Fibroblast of villous mesenchyme (primary cell): ENCODE data around the gene P3H3. TPM values are rescaled to one million over a fixed set of nuclear protein-coding genes. Genes with fewer than 3 reads are reported as not detected.

Experiments
- DNase-seq: peaks from one replicate; pipeline ENCODE4 v3.0.0-alpha.2; 2010; ENCODE audit warnings: low read depth
- H3K4me3 ChIP-seq: 2 replicates; pipeline ENCODE4 v1.5.1; 2011; ENCODE audit warnings: low read depth, mild to moderate bottlenecking, low read length
- CTCF ChIP-seq: IDR thresholded peaks from 2 replicates; pipeline ENCODE4 v1.5.1; 2012; ENCODE audit warnings: low read depth, mild to moderate bottlenecking, low read length; ENCODE audit not compliant: insufficient read depth
- total RNA-seq: library from RNA; depleted of rRNA; stranded (reverse); fragments of >200 nt; gene quantifications from 2 replicates; pipeline ENCODE4 v1.2.3, GENCODE V29; 2012

P3H3 gene
- total RNA-seq, 1 donor = 91.1 TPM

- DNase-seq = no peak
- H3K4me3 ChIP-seq = peak overlapping the region; percentile 61
- no peak for TF ChIP-seq CTCF
These were observed 5.6 kb upstream of the P3H3 start for GRCh38 chr12:6822426-6823135.

GRCh38 chr12:6823182-6824084 is 4.8 kb upstream of the P3H3 start:
- no peak for TF ChIP-seq CTCF
- no peak overlapping the region for H3K4me3 ChIP-seq
- DNase-seq = no peak

- no peak for TF ChIP-seq CTCF
- DNase-seq = no peak
- H3K4me3 ChIP-seq = no peak overlapping the region
These were observed 4.0 kb upstream of the P3H3 start for GRCh38 chr12:6824085-6824775.

GRCh38 chr12:6824901-6825381 is 3.3 kb upstream of the P3H3 start:
- TF ChIP-seq CTCF = no peak
- DNase-seq = no peak
- peak overlapping the region; percentile 4 for H3K4me3 ChIP-seq

- peak; percentile 85 for DNase-seq
- TF ChIP-seq CTCF = peak; percentile 97
- H3K4me3 ChIP-seq = peak overlapping the region; percentile 4
These were observed 2.6 kb upstream of the P3H3 start for GRCh38 chr12:6825398-6826124.

GRCh38 chr12:6826125-6826733 is 2.0 kb upstream of the P3H3 start:
- no peak for TF ChIP-seq CTCF
- no peak overlapping the region for H3K4me3 ChIP-seq
- DNase-seq = no peak
